Parathyroid adenoma (tissue), 2 donors: ENCODE data around the gene IQCH.

Experiments used
- H2AFZ ChIP-seq: fragments of 300-600 bp; sonication (generic); one replicate; pipeline ENCODE4 v1.7.0; 2017; ENCODE audit warnings: antibody characterized with exemption, mild to moderate bottlenecking
- H3K27ac ChIP-seq: fragments of 300-600 bp; sonication (generic); one replicate; pipeline ENCODE4 v1.7.0; 2017
- H3K27me3 ChIP-seq: fragments of 300-600 bp; sonication (generic); one replicate; pipeline ENCODE4 v1.7.0; 2017; ENCODE audit warnings: low read length; ENCODE audit not compliant: control insufficient read depth, insufficient read depth
- H3K36me3 ChIP-seq: fragments of 300-600 bp; sonication (generic); one replicate; pipeline ENCODE4 v1.7.0; 2017; ENCODE audit warnings: low read length; ENCODE audit not compliant: control insufficient read depth, insufficient read depth
- H3K4me1 ChIP-seq: fragments of 300-600 bp; sonication (generic); one replicate; pipeline ENCODE4 v1.7.0; 2017; ENCODE audit warnings: control low read depth
- H3K4me2 ChIP-seq: fragments of 300-600 bp; sonication (generic); one replicate; pipeline ENCODE4 v1.7.0; 2017; ENCODE audit warnings: low read length
- H3K4me3 ChIP-seq: fragments of 300-600 bp; sonication (generic); one replicate; pipeline ENCODE4 v1.7.0; 2017; ENCODE audit warnings: low read depth, low read length
- H3K79me2 ChIP-seq: fragments of 300-600 bp; sonication (generic); one replicate; pipeline ENCODE4 v1.7.0; 2017; ENCODE audit warnings: control low read depth
- H3K9ac ChIP-seq: fragments of 300-600 bp; sonication (generic); one replicate; pipeline ENCODE4 v1.7.0; 2017; ENCODE audit warnings: mild to moderate bottlenecking
- H3K9me3 ChIP-seq: fragments of 300-600 bp; sonication (generic); one replicate; pipeline ENCODE4 v1.7.0; 2017; ENCODE audit warnings: low read length; ENCODE audit not compliant: control insufficient read depth
- TF ChIP-seq, protein P1 (sequence below): fragments of 300-600 bp; sonication (generic); IDR thresholded peaks from one replicate; pipeline ENCODE4 v1.7.0; 2017; ENCODE audit warnings: antibody characterized with exemption, mild to moderate bottlenecking
- donor health status: primary hyperparathyroidism.

IQCH gene

GRCh38 chr15:67510597-67511190 is 256.1 kb downstream of the IQCH start:
- no peaks in the 10 kb centered on the region for H3K79me2 ChIP-seq
- no peak overlapping the region for H3K9ac ChIP-seq
- H3K27ac ChIP-seq = no peak overlapping the region
- no peaks in the 10 kb centered on the region for H3K4me1 ChIP-seq
- TF ChIP-seq, protein P1, sequence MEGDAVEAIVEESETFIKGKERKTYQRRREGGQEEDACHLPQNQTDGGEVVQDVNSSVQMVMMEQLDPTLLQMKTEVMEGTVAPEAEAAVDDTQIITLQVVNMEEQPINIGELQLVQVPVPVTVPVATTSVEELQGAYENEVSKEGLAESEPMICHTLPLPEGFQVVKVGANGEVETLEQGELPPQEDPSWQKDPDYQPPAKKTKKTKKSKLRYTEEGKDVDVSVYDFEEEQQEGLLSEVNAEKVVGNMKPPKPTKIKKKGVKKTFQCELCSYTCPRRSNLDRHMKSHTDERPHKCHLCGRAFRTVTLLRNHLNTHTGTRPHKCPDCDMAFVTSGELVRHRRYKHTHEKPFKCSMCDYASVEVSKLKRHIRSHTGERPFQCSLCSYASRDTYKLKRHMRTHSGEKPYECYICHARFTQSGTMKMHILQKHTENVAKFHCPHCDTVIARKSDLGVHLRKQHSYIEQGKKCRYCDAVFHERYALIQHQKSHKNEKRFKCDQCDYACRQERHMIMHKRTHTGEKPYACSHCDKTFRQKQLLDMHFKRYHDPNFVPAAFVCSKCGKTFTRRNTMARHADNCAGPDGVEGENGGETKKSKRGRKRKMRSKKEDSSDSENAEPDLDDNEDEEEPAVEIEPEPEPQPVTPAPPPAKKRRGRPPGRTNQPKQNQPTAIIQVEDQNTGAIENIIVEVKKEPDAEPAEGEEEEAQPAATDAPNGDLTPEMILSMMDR = no peak
- no peak overlapping the region for H3K4me2 ChIP-seq
- H3K4me3 ChIP-seq = no peak overlapping the region
- H3K36me3 ChIP-seq = no peaks in the 10 kb centered on the region
- H3K9me3 ChIP-seq = no peaks in the 10 kb centered on the region
- H3K27me3 ChIP-seq = no peaks in the 10 kb centered on the region
- no peak overlapping the region for H2AFZ ChIP-seq

DNA sequence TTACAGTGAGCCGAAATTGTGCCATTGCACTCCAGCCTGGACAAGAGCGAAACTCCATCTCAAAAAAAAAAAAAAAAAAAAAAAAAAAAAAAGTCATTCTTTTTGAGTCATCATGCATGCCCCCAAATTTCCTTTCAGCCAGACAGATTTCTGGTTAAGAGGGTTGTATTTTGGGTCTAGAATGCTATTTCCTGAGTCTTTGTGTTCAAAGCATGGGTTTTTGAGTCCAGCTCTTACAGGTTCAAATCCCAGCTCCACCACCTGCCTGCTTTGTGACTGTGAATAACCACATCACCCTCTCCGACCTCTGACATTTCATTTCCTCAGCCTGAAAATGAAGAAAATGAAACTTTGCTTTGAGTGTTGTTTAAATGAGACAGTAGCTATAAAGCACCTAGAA is 257.0 kb downstream of the IQCH start:
- Histone ChIP-seq H3K4me1 (no peaks in the 10 kb centered on the region), H3K9ac (no peak overlapping the region), H3K9me3 (no peaks in the 10 kb centered on the region), H3K27me3 (no peaks in the 10 kb centered on the region), H3K4me3 (no peak overlapping the region), H3K36me3 (no peaks in the 10 kb centered on the region), H3K79me2 (no peaks in the 10 kb centered on the region), H2AFZ (no peak overlapping the region), H3K27ac (no peak overlapping the region), H3K4me2 (no peak overlapping the region)
- TF ChIP-seq, protein P1 = no peak

DNA sequence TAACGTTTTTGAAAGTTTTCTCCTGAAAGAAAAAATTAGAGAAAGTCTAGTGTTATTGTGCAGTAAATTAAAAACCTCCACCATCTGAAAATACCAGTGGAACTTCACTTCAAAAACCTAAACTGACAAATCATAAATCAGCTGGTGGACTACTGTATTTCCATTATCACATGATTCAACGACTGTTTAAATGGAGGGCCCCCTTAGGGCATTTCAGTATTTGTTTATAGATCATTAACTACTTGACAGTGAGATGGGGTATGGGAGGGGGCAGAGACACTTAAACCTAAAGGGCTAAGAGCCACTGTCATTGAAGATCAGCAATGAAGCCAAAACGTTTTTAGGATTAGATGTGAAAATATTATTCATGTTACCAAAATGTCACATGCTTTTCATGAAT is 257.6 kb downstream of the IQCH start:
- Histone ChIP-seq H3K9me3 (no peaks in the 10 kb centered on the region), H3K9ac (no peak overlapping the region), H3K27ac (no peak overlapping the region), H3K4me1 (no peaks in the 10 kb centered on the region), H3K27me3 (no peaks in the 10 kb centered on the region), H3K79me2 (no peaks in the 10 kb centered on the region), H3K4me2 (no peak overlapping the region), H3K4me3 (no peak overlapping the region), H2AFZ (no peak overlapping the region), H3K36me3 (no peaks in the 10 kb centered on the region)
- TF ChIP-seq, protein P1 = no peak

GRCh38 chr15:67512933-67513714 is 258.5 kb downstream of the IQCH start:
- Histone ChIP-seq H3K79me2 (no peaks in the 10 kb centered on the region), H3K4me2 (no peak overlapping the region), H3K9me3 (no peaks in the 10 kb centered on the region), H3K36me3 (no peaks in the 10 kb centered on the region), H3K4me3 (no peak overlapping the region), H3K27me3 (no peaks in the 10 kb centered on the region), H3K4me1 (no peaks in the 10 kb centered on the region), H3K27ac (no peak overlapping the region), H3K9ac (no peak overlapping the region), H2AFZ (no peak overlapping the region)
- TF ChIP-seq, protein P1 = no peak
